Measurements from ENCODE around the gene NRTN. TPM values are rescaled to one million over a fixed set of nuclear protein-coding genes. Genes with fewer than 3 reads are reported as not detected.
"Not testable (repeated sequence)": the region's sequence is repeated elsewhere in the genome, so short reads cannot be mapped to it uniquely, and the experiment has no call there.

Gene NRTN
- total RNA-seq, 4 donors from 2014 or later = 12.9 to 53.0 (median 29.5) TPM

DNA sequence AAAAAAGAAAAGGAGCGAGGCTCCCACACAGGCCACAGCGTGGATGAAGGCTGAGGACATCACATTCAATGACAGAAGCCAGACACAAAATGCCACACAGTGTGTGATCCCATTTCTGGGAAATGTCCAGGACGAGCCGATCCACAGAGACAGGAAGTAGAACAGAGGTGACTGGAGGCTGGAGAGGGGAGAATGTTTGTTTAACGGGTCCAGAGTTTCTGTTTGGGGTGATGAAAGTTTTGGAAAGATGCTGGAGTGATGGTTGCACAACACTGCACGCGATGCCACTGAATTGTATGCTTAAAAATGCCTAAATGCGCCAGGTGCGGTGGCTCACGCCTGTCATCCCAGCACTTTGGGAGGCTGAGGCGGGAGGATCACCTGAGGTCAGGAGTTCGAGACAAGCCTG is 66.1 kb downstream of the NRTN start:
- TF ChIP-seq, protein P1, sequence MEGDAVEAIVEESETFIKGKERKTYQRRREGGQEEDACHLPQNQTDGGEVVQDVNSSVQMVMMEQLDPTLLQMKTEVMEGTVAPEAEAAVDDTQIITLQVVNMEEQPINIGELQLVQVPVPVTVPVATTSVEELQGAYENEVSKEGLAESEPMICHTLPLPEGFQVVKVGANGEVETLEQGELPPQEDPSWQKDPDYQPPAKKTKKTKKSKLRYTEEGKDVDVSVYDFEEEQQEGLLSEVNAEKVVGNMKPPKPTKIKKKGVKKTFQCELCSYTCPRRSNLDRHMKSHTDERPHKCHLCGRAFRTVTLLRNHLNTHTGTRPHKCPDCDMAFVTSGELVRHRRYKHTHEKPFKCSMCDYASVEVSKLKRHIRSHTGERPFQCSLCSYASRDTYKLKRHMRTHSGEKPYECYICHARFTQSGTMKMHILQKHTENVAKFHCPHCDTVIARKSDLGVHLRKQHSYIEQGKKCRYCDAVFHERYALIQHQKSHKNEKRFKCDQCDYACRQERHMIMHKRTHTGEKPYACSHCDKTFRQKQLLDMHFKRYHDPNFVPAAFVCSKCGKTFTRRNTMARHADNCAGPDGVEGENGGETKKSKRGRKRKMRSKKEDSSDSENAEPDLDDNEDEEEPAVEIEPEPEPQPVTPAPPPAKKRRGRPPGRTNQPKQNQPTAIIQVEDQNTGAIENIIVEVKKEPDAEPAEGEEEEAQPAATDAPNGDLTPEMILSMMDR (IDR thresholded peaks at IDR 0.05) = no peak
- no peak for TF ChIP-seq POLR2AphosphoS5 (IDR thresholded peaks at IDR 0.05)
- TF ChIP-seq EP300 (IDR thresholded peaks at IDR 0.05) = no peak
- no peak for TF ChIP-seq POLR2A (IDR thresholded peaks at IDR 0.05; ENCODE audit: low read depth)
- intact Hi-C loops (cut with DNase I) = no loop called here
- Histone ChIP-seq H3K36me3 (no peaks in the 10 kb centered on the region), H3K4me1 (peaks cover 0 to 2% (median 0%) of the 10 kb centered on the region in 4 donors), H3K4me3 (no peak overlapping the region), H3K9me3 (no peaks in the 10 kb centered on the region), H3K27ac (replicated peaks in 1 of 4) (no peak overlapping the region), H3K27me3 (no peaks in the 10 kb centered on the region)
- WGBS = 75% methylated on average over 12 of the region's 12 CpGs
- DNase-seq (ENCODE audit: extremely low spot score) = no peak

DNA sequence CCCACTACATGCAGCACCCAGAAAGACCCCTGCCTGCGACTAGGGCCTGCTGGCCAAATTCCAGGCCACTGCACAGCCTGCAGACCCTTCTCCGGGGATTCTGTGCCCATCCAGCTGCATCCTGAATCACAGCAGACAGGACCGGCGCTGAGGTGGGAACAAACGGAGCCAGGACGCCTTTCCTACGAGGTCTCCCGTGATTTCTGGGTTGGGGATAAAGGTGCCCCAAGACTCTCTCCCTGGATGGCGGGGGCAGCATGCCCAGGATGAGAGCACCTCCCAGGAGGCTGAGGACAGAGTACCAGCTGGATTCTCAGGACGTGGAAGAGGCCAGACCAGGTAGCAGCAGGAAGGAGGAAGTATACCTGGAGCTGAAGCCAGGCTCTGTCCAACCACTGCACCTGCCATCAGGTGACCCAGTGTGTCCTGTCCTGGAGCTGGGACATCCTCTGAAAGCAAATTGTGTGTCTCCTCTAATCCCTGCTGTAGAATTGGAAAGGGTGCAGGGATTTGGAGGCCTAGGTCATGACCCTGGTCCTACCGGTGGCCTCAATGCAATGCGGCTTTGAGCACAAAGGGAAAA is 68.8 kb downstream of the NRTN start:
- no peak for TF ChIP-seq POLR2AphosphoS5 (IDR thresholded peaks at IDR 0.05)
- no peak for TF ChIP-seq EP300 (IDR thresholded peaks at IDR 0.05)
- no peak for TF ChIP-seq POLR2A (IDR thresholded peaks at IDR 0.05; ENCODE audit: low read depth)
- TF ChIP-seq, protein P1 (IDR thresholded peaks at IDR 0.05) = no peak
- H3K36me3 ChIP-seq = no peaks in the 10 kb centered on the region
- no peak overlapping the region for H3K27ac ChIP-seq (replicated peaks in 1 of 4)
- H3K9me3 ChIP-seq = no peaks in the 10 kb centered on the region
- peaks cover 0 to 6% (median 0%) of the 10 kb centered on the region in 4 donors for H3K27me3 ChIP-seq
- peaks cover 0 to 26% (median 7%) of the 10 kb centered on the region in 4 donors for H3K4me1 ChIP-seq
- no peak overlapping the region for H3K4me3 ChIP-seq
- DNase-seq (ENCODE audit: extremely low spot score) = no peak
- intact Hi-C loops (cut with DNase I) = no loop called here
- WGBS = 84% methylated on average over 10 of the region's 12 CpGs

DNA sequence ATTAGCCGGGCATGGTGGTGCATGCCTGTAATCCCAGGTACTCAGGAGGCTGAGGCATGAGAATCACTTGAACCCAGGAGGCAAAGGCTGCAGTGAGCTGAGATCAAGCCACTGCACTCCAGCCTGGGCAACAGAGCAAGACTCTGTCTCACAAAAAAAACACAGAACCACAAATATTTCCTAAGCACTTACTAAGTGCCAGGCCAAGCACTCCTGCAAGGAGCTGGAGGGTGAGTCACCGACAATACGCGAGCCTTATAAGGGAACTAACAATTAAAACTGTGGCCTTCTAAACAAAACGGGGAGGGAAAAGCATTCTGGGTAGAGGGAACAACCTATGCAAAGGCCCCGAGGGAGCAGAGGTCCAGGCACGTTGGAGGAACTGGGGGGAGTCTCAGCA is 69.6 kb downstream of the NRTN start:
- DNase-seq (ENCODE audit: extremely low spot score); H3K27ac ChIP-seq (replicated peaks in 1 of 4); H3K9me3 ChIP-seq; intact Hi-C loops (cut with DNase I); H3K4me3 ChIP-seq; H3K36me3 ChIP-seq: not testable (repeated sequence)
- Histone ChIP-seq H3K27me3 (peaks cover 0 to 13% (median 0%) of the 10 kb centered on the region in 4 donors), H3K4me1 (peaks cover 0 to 33% (median 14%) of the 10 kb centered on the region in 4 donors)
- WGBS = 77% methylated on average over 7 of the region's 7 CpGs

DNA sequence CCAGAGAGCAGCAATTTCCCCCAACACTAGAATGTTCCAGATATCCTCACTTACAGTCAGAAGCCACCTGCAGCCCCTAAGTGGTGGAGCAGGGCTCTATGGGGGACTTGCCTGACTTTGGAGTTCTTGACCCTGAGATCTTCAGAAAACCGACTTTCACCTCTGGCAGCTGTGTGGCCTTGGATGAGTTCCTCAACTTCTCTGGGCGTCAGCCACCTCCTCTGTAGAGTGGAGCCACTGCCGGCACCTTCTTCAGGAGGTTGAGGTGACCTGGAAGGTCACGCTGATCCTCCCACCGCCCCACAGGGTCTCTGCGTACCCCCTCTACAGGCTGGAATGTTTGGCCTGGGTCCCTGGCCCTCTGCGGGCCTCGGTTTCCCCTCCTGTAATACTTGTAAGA is 72.6 kb downstream of the NRTN start:
- H3K9me3 ChIP-seq = no peaks in the 10 kb centered on the region
- DNase-seq (ENCODE audit: extremely low spot score) = no peak
- no peak for TF ChIP-seq POLR2AphosphoS5 (IDR thresholded peaks at IDR 0.05)
- H3K36me3 ChIP-seq = no peaks in the 10 kb centered on the region
- H3K4me1 ChIP-seq = peaks cover 16 to 63% (median 43%) of the 10 kb centered on the region in 4 donors
- intact Hi-C loops (cut with DNase I) = no loop called here
- H3K4me3 ChIP-seq = no peak overlapping the region
- WGBS = 83% methylated on average over 3 of the region's 8 CpGs
- peaks cover 0 to 15% (median 0%) of the 10 kb centered on the region in 4 donors for H3K27me3 ChIP-seq
- H3K27ac ChIP-seq (replicated peaks in 1 of 4) = peak overlapping the region in 1 of 4 donors; percentile 27

DNA sequence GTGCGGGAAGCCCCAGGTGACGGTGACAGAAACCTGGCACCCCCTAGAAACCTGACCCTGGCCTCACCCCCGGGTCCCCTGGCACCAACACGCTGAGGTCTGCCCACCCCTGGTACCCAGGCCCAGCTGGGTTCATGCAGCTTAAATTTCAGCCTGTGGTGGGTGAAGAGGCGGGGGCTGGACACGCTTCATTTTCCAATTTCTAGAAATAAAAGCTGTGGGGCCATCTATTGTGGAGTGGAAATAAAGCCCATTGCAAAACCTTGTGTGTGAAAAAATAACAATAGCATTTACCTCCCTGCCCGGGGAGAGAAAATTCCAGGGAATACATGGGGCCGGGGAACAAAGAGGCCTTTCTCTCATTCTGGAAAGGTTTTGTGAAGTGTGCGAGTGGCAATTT is 73.0 kb downstream of the NRTN start:
- Histone ChIP-seq H3K27me3 (peaks cover 0 to 15% (median 0%) of the 10 kb centered on the region in 4 donors), H3K4me1 (peaks cover 16 to 66% (median 44%) of the 10 kb centered on the region in 4 donors), H3K9me3 (no peaks in the 10 kb centered on the region), H3K4me3 (no peak overlapping the region), H3K27ac (replicated peaks in 1 of 4) (peak overlapping the region in 1 of 4 donors; percentile 27), H3K36me3 (no peaks in the 10 kb centered on the region)
- no peak for TF ChIP-seq POLR2AphosphoS5 (IDR thresholded peaks at IDR 0.05)
- no peak for TF ChIP-seq EP300 (IDR thresholded peaks at IDR 0.05)
- TF ChIP-seq, protein P1 (IDR thresholded peaks at IDR 0.05) = no peak
- no peak for TF ChIP-seq POLR2A (IDR thresholded peaks at IDR 0.05; ENCODE audit: low read depth)
- WGBS = 73% methylated on average over 4 of the region's 9 CpGs
- intact Hi-C loops (cut with DNase I) = no loop called here
- no peak for DNase-seq (ENCODE audit: extremely low spot score)

Other genes starting within 250 kb of the NRTN start
- gene TINCR, start 237.1 kb upstream of the NRTN start, total RNA-seq = 1 to 10 TPM in 1 of 4 donors, under 1 TPM in 2, not detected in 1; 0.17 to 2.9 (median 0.33) TPM
- 10 to 100 TPM; 31.1 to 57.8 (median 42.7) TPM for gene SAFB2, start 182.3 kb upstream of the NRTN start, total RNA-seq
- 10 to 100 TPM; 48.4 to 96.2 (median 75.7) TPM for gene SAFB, start 182.0 kb upstream of the NRTN start, total RNA-seq
- 10 to 100 TPM; 46.4 to 70.0 (median 59.3) TPM for gene MICOS13, start 124.6 kb upstream of the NRTN start, total RNA-seq
- 10 to 100 TPM; 15.0 to 21.8 (median 17.8) TPM for gene HSD11B1L, start 124.0 kb upstream of the NRTN start, total RNA-seq
- 100 to 1,000 TPM; 461 to 719 (median 614) TPM for gene RPL36, start 114.8 kb upstream of the NRTN start, total RNA-seq
- 10 to 100 TPM; 49.0 to 70.4 (median 54.3) TPM for gene LONP1, start 84.9 kb upstream of the NRTN start, total RNA-seq
- under 1 TPM in 1 of 4 donors, not detected in 3; 0.19 TPM for gene CATSPERD, start 84.4 kb upstream of the NRTN start, total RNA-seq
- gene PRR22, start 20.3 kb upstream of the NRTN start, total RNA-seq = 1 to 10 TPM in 2 of 4 donors, under 1 TPM in 2; 0.19 to 1.2 (median 1.0) TPM
- 10 to 100 TPM; 20.3 to 34.1 (median 27.3) TPM for gene DUS3L, start 13.9 kb upstream of the NRTN start, total RNA-seq
- under 1 TPM in 1 of 4 donors, not detected in 3; 0.17 TPM for gene FUT6, start 34.6 kb downstream of the NRTN start, total RNA-seq
- under 1 TPM in 1 of 4 donors, not detected in 3; 0.57 TPM for gene FUT3, start 46.4 kb downstream of the NRTN start, total RNA-seq
- gene FUT5, start 65.5 kb downstream of the NRTN start, total RNA-seq = not detected
- 100 to 1,000 TPM; 292 to 378 (median 314) TPM for gene NDUFA11, start 98.7 kb downstream of the NRTN start, total RNA-seq
- 10 to 100 TPM in 1 of 4 donors, 1 to 10 TPM in 3; 5.0 to 12.5 (median 7.6) TPM for gene VMAC, start 99.8 kb downstream of the NRTN start, total RNA-seq
- gene CAPS, start 109.2 kb downstream of the NRTN start, total RNA-seq = 10 to 100 TPM in 3 of 4 donors, 1 to 10 TPM in 1; 5.5 to 16.1 (median 15.2) TPM
- 100 to 1,000 TPM in 2 of 4 donors, 10 to 100 TPM in 2; 92.2 to 127 (median 102) TPM for gene RANBP3, start 173.1 kb downstream of the NRTN start, total RNA-seq